ENCODE measurements around the gene SRSF11. TPM values are rescaled to one million over a fixed set of nuclear protein-coding genes. Genes with fewer than 3 reads are reported as not detected.

SRSF11 gene
- total RNA-seq, 2 experiments from 2014 or later = 165 to 245 TPM

- TF ChIP-seq EZH2phosphoT487 (IDR thresholded peaks at IDR 0.05; ENCODE audit: borderline replicate concordance, low read depth, low read length) (no peak), CTCF (conservative IDR thresholded peaks at IDR 0.05; ENCODE audit: low read length) (no peak)
- ChIA-PET POLR2A (interaction anchor here (0.7 to 1.0 kb wide), 3 partner anchors 10 to 154 kb away, joined by 3 to 4 read pairs (median 3); partner anchors contain the start of gene CTH), CTCF (ENCODE audit: unreplicated experiment) (no interaction called here)
- no peaks in the 10 kb centered on the region for H3K9me3 ChIP-seq (ENCODE audit: low read length)
- no peak overlapping the region for H2AFZ ChIP-seq (ENCODE audit: low read length)
- H3K4me1 ChIP-seq (ENCODE audit: insufficient read depth, low read length, poor library complexity, severe bottlenecking) = no peaks in the 10 kb centered on the region
- no TSS peak for BruUV-seq (replicated peaks)
- DNase-seq (ENCODE audit: low spot score) = no peak
- no peaks in the 10 kb centered on the region for H3K79me2 ChIP-seq (ENCODE audit: insufficient read depth, low read depth, low read length)
- H3K36me3 ChIP-seq (ENCODE audit: insufficient read depth, low read length) = peaks cover 37% of the 10 kb centered on the region
- peaks cover 11% of the 10 kb centered on the region for H4K20me1 ChIP-seq (ENCODE audit: insufficient read depth, low read length)
- no peak overlapping the region for H3K27ac ChIP-seq (ENCODE audit: low read depth, low read length, poor library complexity, severe bottlenecking)
- no peaks in the 10 kb centered on the region for H3K9me2 ChIP-seq (ENCODE audit: insufficient read depth, low read length)
- no peak overlapping the region for H3K4me2 ChIP-seq (ENCODE audit: low read length)
- no peak overlapping the region for H3K4me3 ChIP-seq (ENCODE audit: low read depth, low read length, poor library complexity, severe bottlenecking)
- intact Hi-C loops (cut with micrococcal nuclease; ENCODE audit: unreplicated experiment) = loop anchor here (10.0 kb wide), 1 partner anchor 228 kb away; no protein-coding TSS in a partner anchor
Measured at GRCh38 chr1:70256664-70257063, 35.5 kb downstream of the SRSF11 start.

- peaks cover 52% of the 10 kb centered on the region for H3K36me3 ChIP-seq (ENCODE audit: insufficient read depth, low read length)
- H4K20me1 ChIP-seq (ENCODE audit: insufficient read depth, low read length) = no peaks in the 10 kb centered on the region
- intact Hi-C loops (cut with micrococcal nuclease; ENCODE audit: unreplicated experiment) = no loop called here
- no peak overlapping the region for H2AFZ ChIP-seq (ENCODE audit: low read length)
- ChIA-PET CTCF (ENCODE audit: unreplicated experiment) (interaction anchor here (0.6 kb wide), 1 partner anchor 60 kb away, joined by 6 read pairs; the partner anchor contains the start of gene LRRC40), POLR2A (interaction anchor here (0.6 kb wide), 1 partner anchor 68 kb away, joined by 4 read pairs; no protein-coding TSS in a partner anchor)
- H3K79me2 ChIP-seq (ENCODE audit: insufficient read depth, low read depth, low read length) = no peaks in the 10 kb centered on the region
- no peaks in the 10 kb centered on the region for H3K4me1 ChIP-seq (ENCODE audit: insufficient read depth, low read length, poor library complexity, severe bottlenecking)
- H3K27ac ChIP-seq (ENCODE audit: low read depth, low read length, poor library complexity, severe bottlenecking) = no peak overlapping the region
- TF ChIP-seq CTCF (conservative IDR thresholded peaks at IDR 0.05; ENCODE audit: low read length) (no peak), EZH2phosphoT487 (IDR thresholded peaks at IDR 0.05; ENCODE audit: borderline replicate concordance, low read depth, low read length) (no peak)
- no peak overlapping the region for H3K4me3 ChIP-seq (ENCODE audit: low read depth, low read length, poor library complexity, severe bottlenecking)
- H3K9me2 ChIP-seq (ENCODE audit: insufficient read depth, low read length) = no peaks in the 10 kb centered on the region
- 0 out of 2 replicates have a peak, but pooled peaks cover 9% of the 10 kb centered on the region for H3K9me3 ChIP-seq (ENCODE audit: low read length)
- no peak overlapping the region for H3K4me2 ChIP-seq (ENCODE audit: low read length)
- no TSS peak for BruUV-seq (replicated peaks)
- no peak for DNase-seq (ENCODE audit: low spot score)
Measured at GRCh38 chr1:70264839-70265238, 43.7 kb downstream of the SRSF11 start.

- CTCF ChIA-PET (ENCODE audit: unreplicated experiment) = no interaction called here
- Histone ChIP-seq H3K4me1 (ENCODE audit: insufficient read depth, low read length, poor library complexity, severe bottlenecking) (no peaks in the 10 kb centered on the region), H4K20me1 (ENCODE audit: insufficient read depth, low read length) (no peaks in the 10 kb centered on the region), H3K9me3 (ENCODE audit: low read length) (0 out of 2 replicates have a peak, but pooled peaks cover 9% of the 10 kb centered on the region), H3K4me3 (ENCODE audit: low read depth, low read length, poor library complexity, severe bottlenecking) (no peak overlapping the region), H3K4me2 (ENCODE audit: low read length) (no peak overlapping the region), H3K79me2 (ENCODE audit: insufficient read depth, low read depth, low read length) (no peaks in the 10 kb centered on the region), H2AFZ (ENCODE audit: low read length) (no peak overlapping the region), H3K36me3 (ENCODE audit: insufficient read depth, low read length) (peaks cover 57% of the 10 kb centered on the region), H3K9me2 (ENCODE audit: insufficient read depth, low read length) (no peaks in the 10 kb centered on the region), H3K27ac (ENCODE audit: low read depth, low read length, poor library complexity, severe bottlenecking) (no peak overlapping the region)
- POLR2A ChIA-PET = no interaction called here
- no TSS peak for BruUV-seq (replicated peaks)
- intact Hi-C loops (cut with micrococcal nuclease; ENCODE audit: unreplicated experiment) = no loop called here
- DNase-seq (ENCODE audit: low spot score) = no peak
- TF ChIP-seq CTCF (conservative IDR thresholded peaks at IDR 0.05; ENCODE audit: low read length) (no peak), EZH2phosphoT487 (IDR thresholded peaks at IDR 0.05; ENCODE audit: borderline replicate concordance, low read depth, low read length) (no peak)
Measured at GRCh38 chr1:70265946-70266345, 44.8 kb downstream of the SRSF11 start.
